B cell (primary cell): ENCODE results near the gene PLEKHA5. TPM values are rescaled to one million over a fixed set of nuclear protein-coding genes. Genes with fewer than 3 reads are reported as not detected.

Experiments
- ATAC-seq: fragments of 200-7000 bp; cut with Tn5 transposase; one replicate; pipeline ENCODE4 v1.10.0; 2021; ENCODE audit warnings: low read depth, mild to moderate bottlenecking, moderate number of reproducible peaks, moderate library complexity
- CTCF ChIA-PET: fragments of 350-600 bp; sonication (Branson Sonifier 250); formaldehyde crosslinking; loops from one replicate; lab custom pipeline; 2021; ENCODE audit warnings: antibody characterized with exemption, inconsistent platforms; lab: Charles Lee
- POLR2A ChIA-PET: fragments of 350-600 bp; sonication (Branson Sonifier 250); formaldehyde crosslinking; loops from one replicate; lab custom pipeline; 2021; ENCODE audit warnings: antibody characterized with exemption; lab: Charles Lee
- DNase-seq: peaks from one replicate; pipeline ENCODE4 v3.0.0; 2013
- H2AFZ ChIP-seq: 2 replicates; pipeline ENCODE4 v1.6.1; 2012; ENCODE audit warnings: mild to moderate bottlenecking, low read depth, low read length; ENCODE audit not compliant: insufficient read depth, poor library complexity, severe bottlenecking
- H3K27ac ChIP-seq, 2 donors: 1 replicate in 1 of 2; 2 replicates in 1 of 2; pipeline ENCODE4 v1.5.1; 2012 to 2013; ENCODE audit warnings: low read length in 2 of 2, mild to moderate bottlenecking in 2 of 2, moderate library complexity in 1 of 2
- H3K27me3 ChIP-seq, 4 experiments: fragments of 200-600 bp in 1 of 4; sonication (generic) in 1 of 4; replicated peaks in 1 of 4; 1 replicate in 2 of 4; 2 replicates in 2 of 4; pipeline versions ENCODE4 v1.6.1 to v1.7.0; 2013 to 2016; ENCODE audit warnings: low read length in 3 of 4, mild to moderate bottlenecking in 2 of 4, mixed read lengths in 1 of 4, moderate library complexity in 1 of 4; ENCODE audit not compliant: insufficient read depth in 4 of 4, control insufficient read depth in 3 of 4; ENCODE audit errors: control extremely low read depth in 1 of 4
- H3K36me3 ChIP-seq, 2 experiments: replicated peaks in 1 of 2; 1 replicate in 1 of 2; 2 replicates in 1 of 2; pipeline versions ENCODE4 v1.6.1 to v1.7.1; 2013; ENCODE audit warnings: low read length in 1 of 2; ENCODE audit not compliant: insufficient read depth in 2 of 2, control insufficient read depth in 1 of 2; ENCODE audit errors: control extremely low read depth in 1 of 2, extremely low read depth in 1 of 2
- H3K4me1 ChIP-seq, 2 donors: fragments of 200-600 bp in 1 of 2; sonication (generic) in 1 of 2; 1 replicate in 1 of 2; 2 replicates in 1 of 2; pipeline versions ENCODE4 v1.5.1 to v1.6.1; 2013 to 2017; ENCODE audit warnings: low read length in 2 of 2; ENCODE audit not compliant: control insufficient read depth in 2 of 2, insufficient read depth in 2 of 2
- H3K4me2 ChIP-seq: replicated peaks from 2 replicates; pipeline ENCODE3; 2012; ENCODE audit warnings: mild to moderate bottlenecking, low read depth, low read length; ENCODE audit not compliant: poor library complexity, severe bottlenecking
- H3K4me3 ChIP-seq, 5 experiments: fragments of 200-600 bp in 1 of 5; sonication (generic) in 1 of 5; 1 replicate in 3 of 5; 2 replicates in 2 of 5; pipeline versions ENCODE4 v1.5.1 to v1.7.0; 2011 to 2016; ENCODE audit warnings: low read length in 4 of 5, mild to moderate bottlenecking in 4 of 5, low read depth in 2 of 5, control low read depth in 1 of 5, moderate library complexity in 1 of 5; ENCODE audit not compliant: insufficient read depth in 1 of 5; ENCODE audit errors: control extremely low read depth in 1 of 5, extremely low read depth in 1 of 5
- H3K79me2 ChIP-seq: fragments of 200-600 bp; sonication (generic); one replicate; pipeline ENCODE4 v1.6.0; 2016; ENCODE audit warnings: low read length; ENCODE audit not compliant: control insufficient read depth, insufficient read depth
- H3K9ac ChIP-seq: fragments of 200-600 bp; sonication (generic); 2 replicates; pipeline ENCODE4 v1.6.1; 2017; ENCODE audit warnings: mild to moderate bottlenecking, low read length, moderate library complexity
- H3K9me3 ChIP-seq, 3 donors: one replicate each; pipeline versions ENCODE4 v1.6.1 to v1.7.1; 2013; ENCODE audit warnings: low read length in 2 of 3; ENCODE audit not compliant: control insufficient read depth in 2 of 3, insufficient read depth in 1 of 3; ENCODE audit errors: control extremely low read depth in 1 of 3
- H4K20me1 ChIP-seq: 2 replicates; pipeline ENCODE4 v1.6.0; 2012; ENCODE audit warnings: mild to moderate bottlenecking, low read length; ENCODE audit not compliant: insufficient read depth, control insufficient read depth, poor library complexity, severe bottlenecking
- H3K27ac Mint-ChIP-seq: one replicate; pipeline ENCODE4 v1.8.0; 2021; ENCODE audit warnings: mixed read lengths
- H3K27me3 Mint-ChIP-seq: one replicate; pipeline ENCODE4 v1.8.0; 2021; ENCODE audit warnings: mixed read lengths
- H3K4me1 Mint-ChIP-seq: one replicate; pipeline ENCODE4 v1.8.0; 2021; ENCODE audit warnings: mixed read lengths
- H3K4me3 Mint-ChIP-seq: one replicate; pipeline ENCODE4 v1.8.0; 2021; ENCODE audit warnings: mixed read lengths
- H3K9me3 Mint-ChIP-seq: one replicate; pipeline ENCODE4 v1.8.0; 2022; ENCODE audit warnings: mixed read lengths; ENCODE audit not compliant: insufficient read depth
- EZH2 ChIP-seq: IDR thresholded peaks from 2 replicates; pipeline ENCODE4 v1.6.1; 2012; ENCODE audit warnings: borderline replicate concordance, low read depth, mild to moderate bottlenecking, moderate library complexity, low read length; ENCODE audit not compliant: insufficient read depth, poor library complexity, severe bottlenecking
- WGBS: methylation state at CpG from one replicate; pipeline ENCODE4 v1.1.5; 2013; ENCODE audit warnings: missing lambda C conversion rate; ENCODE audit not compliant: insufficient coverage; 5-methylcytosine and 5-hydroxymethylcytosine counted together
- intact Hi-C: fragments of 100-400 bp; cut with micrococcal nuclease; formaldehyde crosslinking; loops from one replicate; pipeline ENCODE4 v1.10.0; 2022
- polyA plus RNA-seq: library from polyadenylated mRNA; depleted of rRNA; stranded (reverse); fragments of >200 nt; gene quantifications from 2 replicates; pipeline ENCODE4 v1.2.3, GENCODE V29; 2012
- total RNA-seq, 2 donors: library from RNA; stranded (reverse); fragments of 120-200 nt in 1 of 2; gene quantifications; 1 replicate in 1 of 2; 2 replicates in 1 of 2; pipeline versions ENCODE4 v1.2.3 to v1.2.4, GENCODE V29; 2013 to 2022
- TF ChIP-seq, protein P1 (sequence below): fragments of 200-600 bp; IDR thresholded peaks from one replicate; pipeline ENCODE4 v1.8.0; 2022; ENCODE audit warnings: antibody characterized with exemption, mild to moderate bottlenecking

PLEKHA5 gene
- total and polyA plus RNA-seq, 2 donors (not counting 1 experiment from before 2014, with no cell fraction given): 0.03 to 0.22 TPM

DNA sequence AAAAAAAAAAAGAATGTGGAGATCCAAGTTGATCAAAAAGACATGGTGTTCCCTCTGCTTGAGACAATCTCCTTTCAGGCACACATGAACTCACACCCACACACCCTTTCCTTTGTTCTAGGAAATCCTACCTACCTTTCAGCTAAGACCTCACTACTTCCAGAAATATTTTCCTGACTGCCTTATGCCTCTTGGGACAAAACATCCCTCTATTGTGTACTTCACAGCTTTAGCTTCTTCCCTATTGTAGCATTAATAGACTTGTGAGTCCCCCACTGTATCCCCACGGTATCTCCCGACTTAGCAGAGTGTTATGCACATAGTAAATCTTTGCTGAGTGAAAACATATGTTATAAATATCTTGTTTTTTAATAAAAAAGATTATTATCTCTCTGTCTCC is 264.9 kb downstream of the PLEKHA5 start:
- WGBS: no CpG with 5 or more reads among the region's 2 CpGs
- H3K27me3 ChIP-seq: no peaks in the 10 kb centered on the region
- no peak overlapping the region for H3K27ac ChIP-seq
- intact Hi-C loops: no loop called here
- no peaks in the 10 kb centered on the region for H3K4me1 ChIP-seq
- H3K79me2 ChIP-seq: no peaks in the 10 kb centered on the region
- Mint-ChIP-seq H3K27ac (no peak overlapping the region), H3K4me3 (no peak overlapping the region), H3K9me3 (no peaks in the 10 kb centered on the region), H3K4me1 (no peaks in the 10 kb centered on the region), H3K27me3 (peaks cover 3% of the 10 kb centered on the region)
- TF ChIP-seq, protein P1, sequence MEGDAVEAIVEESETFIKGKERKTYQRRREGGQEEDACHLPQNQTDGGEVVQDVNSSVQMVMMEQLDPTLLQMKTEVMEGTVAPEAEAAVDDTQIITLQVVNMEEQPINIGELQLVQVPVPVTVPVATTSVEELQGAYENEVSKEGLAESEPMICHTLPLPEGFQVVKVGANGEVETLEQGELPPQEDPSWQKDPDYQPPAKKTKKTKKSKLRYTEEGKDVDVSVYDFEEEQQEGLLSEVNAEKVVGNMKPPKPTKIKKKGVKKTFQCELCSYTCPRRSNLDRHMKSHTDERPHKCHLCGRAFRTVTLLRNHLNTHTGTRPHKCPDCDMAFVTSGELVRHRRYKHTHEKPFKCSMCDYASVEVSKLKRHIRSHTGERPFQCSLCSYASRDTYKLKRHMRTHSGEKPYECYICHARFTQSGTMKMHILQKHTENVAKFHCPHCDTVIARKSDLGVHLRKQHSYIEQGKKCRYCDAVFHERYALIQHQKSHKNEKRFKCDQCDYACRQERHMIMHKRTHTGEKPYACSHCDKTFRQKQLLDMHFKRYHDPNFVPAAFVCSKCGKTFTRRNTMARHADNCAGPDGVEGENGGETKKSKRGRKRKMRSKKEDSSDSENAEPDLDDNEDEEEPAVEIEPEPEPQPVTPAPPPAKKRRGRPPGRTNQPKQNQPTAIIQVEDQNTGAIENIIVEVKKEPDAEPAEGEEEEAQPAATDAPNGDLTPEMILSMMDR: no peak
- no peak for TF ChIP-seq EZH2
- ChIA-PET POLR2A (no interaction called here), CTCF (no interaction called here)
- no peak overlapping the region for H3K4me2 ChIP-seq
- no peak overlapping the region for H3K9ac ChIP-seq
- H2AFZ ChIP-seq: no peak overlapping the region
- H3K4me3 ChIP-seq: no peak overlapping the region
- DNase-seq: no peak
- H4K20me1 ChIP-seq: no peaks in the 10 kb centered on the region
- no peak for ATAC-seq
- H3K36me3 ChIP-seq: no peaks in the 10 kb centered on the region
- H3K9me3 ChIP-seq: no peaks in the 10 kb centered on the region

DNA sequence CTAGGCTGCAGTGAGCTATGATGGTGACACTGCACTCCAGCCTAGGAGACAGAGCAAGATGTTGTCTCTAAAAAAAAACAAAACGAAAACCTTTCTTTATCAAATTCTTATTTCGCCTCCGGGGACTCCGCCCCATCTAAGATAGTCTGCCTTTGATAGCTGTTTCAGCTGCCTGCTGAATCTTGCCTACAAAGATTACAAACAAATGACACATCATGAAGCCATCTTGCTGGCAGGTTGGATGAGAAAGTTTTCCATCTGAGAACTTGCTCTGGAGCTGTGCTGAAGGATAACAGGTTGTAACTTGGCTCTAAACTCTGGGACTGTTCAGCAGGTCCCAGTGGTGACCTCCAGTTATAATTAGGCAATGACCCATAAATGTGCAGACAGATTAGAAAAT is 268.0 kb downstream of the PLEKHA5 start:
- H4K20me1 ChIP-seq: no peaks in the 10 kb centered on the region
- no peak overlapping the region for H3K27ac ChIP-seq
- no peaks in the 10 kb centered on the region for H3K9me3 ChIP-seq
- H3K4me1 ChIP-seq: no peaks in the 10 kb centered on the region
- no peaks in the 10 kb centered on the region for H3K79me2 ChIP-seq
- H3K36me3 ChIP-seq: no peaks in the 10 kb centered on the region
- CTCF ChIA-PET: no interaction called here
- intact Hi-C loops: no loop called here
- H3K4me1 Mint-ChIP-seq: no peaks in the 10 kb centered on the region
- no peak for ATAC-seq
- no peak overlapping the region for H3K4me3 Mint-ChIP-seq
- no peak overlapping the region for H3K4me2 ChIP-seq
- no peaks in the 10 kb centered on the region for H3K9me3 Mint-ChIP-seq
- H3K27me3 ChIP-seq: no peaks in the 10 kb centered on the region
- no peaks in the 10 kb centered on the region for H3K27me3 Mint-ChIP-seq
- no peak overlapping the region for H3K27ac Mint-ChIP-seq
- no peak overlapping the region for H3K9ac ChIP-seq
- no peak overlapping the region for H2AFZ ChIP-seq
- TF ChIP-seq, protein P1: no peak
- no peak for TF ChIP-seq EZH2
- POLR2A ChIA-PET: no interaction called here
- H3K4me3 ChIP-seq: no peak overlapping the region
- no peak for DNase-seq
- WGBS: 100% methylated on average over 4 of the region's 4 CpGs
